HCT116 (cell line): ENCODE measurements around the gene CXCR2. TPM values are rescaled to one million over a fixed set of nuclear protein-coding genes. Genes with fewer than 3 reads are reported as not detected.

ENCODE experiments used
- ATAC-seq: fragments of 200-7000 bp; cut with Tn5 transposase; 2 replicates; pipeline ENCODE4 v1.9.1; 2020; ENCODE audit warnings: mild to moderate bottlenecking, moderate library complexity
- BruUV-seq: library from RNA; stranded (reverse); fragments of 400-500 nt; replicated peaks from 2 replicates; lab custom pipeline; 2021; lab: Mats Ljungman, UMichigan
- CTCF ChIA-PET: fragments of 300-600 bp; sonication (Branson Sonifier 250); formaldehyde crosslinking; loops from one replicate; lab custom pipeline; 2021; ENCODE audit warnings: antibody characterized with exemption; lab: Charles Lee
- POLR2A ChIA-PET: fragments of 300-600, 350-600 bp; sonication (Branson Sonifier 250); formaldehyde crosslinking; loops from one replicate; lab custom pipeline; 2021; ENCODE audit warnings: antibody characterized with exemption; lab: Charles Lee
- RAD21 ChIA-PET, 2 experiments: fragments of 300-600 bp; sonication (Branson Sonifier 250); formaldehyde crosslinking; loops; one replicate each; lab custom pipeline; 2023; ENCODE audit warnings: low total read pairs in 2 of 2; ENCODE audit not compliant: uncharacterized antibody in 2 of 2, unreplicated experiment in 2 of 2, low non-redundant PET in 1 of 2; lab: Charles Lee
- DNase-seq: peaks from one replicate; pipeline ENCODE4 v3.0.0-alpha.2; 2010; ENCODE audit warnings: low read depth, low spot score
- H2AFZ ChIP-seq: fragments of 200-600 bp; shearing (Covaris generic), sonication (generic); 2 replicates; pipeline ENCODE4 v1.6.1; 2017; ENCODE audit warnings: low read depth, mixed run types, mixed read lengths, antibody characterized with exemption, low read length; ENCODE audit not compliant: poor library complexity, severe bottlenecking
- H3K27ac ChIP-seq: 2 replicates; pipeline ENCODE4 v1.5.1; 2012; ENCODE audit warnings: low read depth, low read length
- H3K27me3 ChIP-seq: fragments of 200-600 bp; sonication (generic); 2 replicates; pipeline ENCODE4 v1.6.1; 2016; ENCODE audit warnings: mixed run types, low read length, mixed read lengths; ENCODE audit not compliant: insufficient read depth
- H3K36me3 ChIP-seq, 2 experiments: fragments of 200-500 bp in 1 of 2; fragments of 200-600 bp in 1 of 2; sonication (Bioruptor generic) in 1 of 2; sonication (generic) in 1 of 2; 2 replicates each; pipeline versions ENCODE4 v1.5.1 to v1.6.1; 2014 to 2016; ENCODE audit warnings: low read length in 2 of 2, inconsistent platforms in 1 of 2, mixed read lengths in 1 of 2, mixed run types in 1 of 2; ENCODE audit not compliant: insufficient read depth in 2 of 2, control insufficient read depth in 1 of 2
- H3K4me1 ChIP-seq, 2 experiments: fragments of 200-600 bp in 1 of 2; sonication (generic) in 1 of 2; 2 replicates each; pipeline versions ENCODE4 v1.5.1 to v1.6.1; 2012 to 2017; ENCODE audit warnings: low read length in 2 of 2, inconsistent platforms in 1 of 2, mild to moderate bottlenecking in 1 of 2, mixed read lengths in 1 of 2, mixed run types in 1 of 2, moderate library complexity in 1 of 2; ENCODE audit not compliant: insufficient read depth in 2 of 2, control insufficient read depth in 1 of 2
- H3K4me2 ChIP-seq: fragments of 200-600 bp; sonication (generic); 2 replicates; pipeline ENCODE4 v1.6.1; 2017; ENCODE audit warnings: mixed run types, low read length, mixed read lengths
- H3K4me3 ChIP-seq, 2 experiments: fragments of 200-600 bp in 1 of 2; sonication (generic) in 1 of 2; replicated peaks in 1 of 2; 2 replicates each; pipeline ENCODE4 v1.5.1; 2011 to 2016; ENCODE audit warnings: low read length in 2 of 2, control low read depth in 1 of 2, low read depth in 1 of 2, mild to moderate bottlenecking in 1 of 2, mixed read lengths in 1 of 2, mixed run types in 1 of 2
- H3K79me2 ChIP-seq: fragments of 200-600 bp; sonication (generic); 2 replicates; pipeline ENCODE4 v1.6.1; 2017; ENCODE audit warnings: mild to moderate bottlenecking, mixed run types, low read length, moderate library complexity, mixed read lengths; ENCODE audit not compliant: insufficient read depth
- H3K9ac ChIP-seq: fragments of 200-600 bp; sonication (generic); 2 replicates; pipeline ENCODE4 v1.6.1; 2016; ENCODE audit warnings: low read length, mixed read lengths
- H3K9me2 ChIP-seq: fragments of 200-600 bp; sonication (generic), shearing (Covaris generic); 2 replicates; pipeline ENCODE4 v1.6.1; 2017; ENCODE audit warnings: mixed run types, mild to moderate bottlenecking, moderate library complexity; ENCODE audit not compliant: insufficient read depth
- H3K9me3 ChIP-seq, 2 experiments: fragments of 200-500 bp in 1 of 2; fragments of 200-600 bp in 1 of 2; sonication (Bioruptor generic) in 1 of 2; sonication (generic) in 1 of 2; 2 replicates each; pipeline ENCODE4 v1.6.1; 2014 to 2017; ENCODE audit warnings: low read length in 2 of 2, mixed read lengths in 2 of 2, inconsistent platforms in 1 of 2, low read depth in 1 of 2, mild to moderate bottlenecking in 1 of 2, mixed run types in 1 of 2, moderate library complexity in 1 of 2; ENCODE audit not compliant: control insufficient read depth in 1 of 2, insufficient read depth in 1 of 2
- H4K20me1 ChIP-seq: fragments of 200-600 bp; sonication (generic), shearing (Covaris generic); 2 replicates; pipeline ENCODE4 v1.6.1; 2017; ENCODE audit warnings: mixed run types, mild to moderate bottlenecking, moderate library complexity; ENCODE audit not compliant: insufficient read depth
- ATF3 ChIP-seq: IDR thresholded peaks from 2 replicates; pipeline ENCODE4 v1.6.1; 2012
- CBX3 ChIP-seq: IDR thresholded peaks from 2 replicates; pipeline ENCODE4 v1.6.1; 2012; ENCODE audit warnings: low read depth
- JUND ChIP-seq: IDR thresholded peaks from 2 replicates; pipeline ENCODE4 v1.6.1; 2012
- POLR2A ChIP-seq: IDR thresholded peaks from 2 replicates; pipeline ENCODE4 v1.7.0; 2011; ENCODE audit warnings: borderline replicate concordance; ENCODE audit not compliant: insufficient read depth, insufficient read length; ENCODE audit errors: extremely low read depth
- POLR2AphosphoS5 ChIP-seq: IDR thresholded peaks from 2 replicates; pipeline ENCODE4 v1.6.1; 2011; ENCODE audit warnings: mild to moderate bottlenecking, low read depth, low read length, moderate library complexity
- RAD21 ChIP-seq: IDR thresholded peaks from 2 replicates; pipeline ENCODE4 v1.6.1; 2012; ENCODE audit warnings: low read depth, mild to moderate bottlenecking
- REST ChIP-seq: IDR thresholded peaks from 2 replicates; pipeline ENCODE4 v1.6.1; 2012; ENCODE audit warnings: low read depth
- SP1 ChIP-seq: IDR thresholded peaks from 2 replicates; pipeline ENCODE4 v1.6.1; 2012; ENCODE audit warnings: low read depth
- TCF7L2 ChIP-seq: IDR thresholded peaks from 2 replicates; pipeline ENCODE4 v1.7.0; 2011; ENCODE audit warnings: borderline replicate concordance, inconsistent platforms; ENCODE audit not compliant: insufficient read depth, insufficient read length; ENCODE audit errors: extremely low read depth
- YY1 ChIP-seq: IDR thresholded peaks from 2 replicates; pipeline ENCODE4 v1.6.1; 2011; ENCODE audit warnings: low read length, low read depth, moderate library complexity, mild to moderate bottlenecking; ENCODE audit not compliant: insufficient replicate concordance; ENCODE audit errors: extremely low read depth
- ZFX ChIP-seq: fragments of 450-650 bp; IDR thresholded peaks from 2 replicates; pipeline ENCODE4 v1.6.1; 2017
- intact Hi-C: fragments of 100-400 bp; cut with micrococcal nuclease; formaldehyde crosslinking; loops from 2 replicates; pipeline ENCODE4 v1.10.0; 2022
- total RNA-seq: library from RNA; stranded (reverse); gene quantifications from one replicate; pipeline ENCODE4 v1.2.1, GENCODE V29; 2021; ENCODE audit not compliant: unreplicated experiment
- TF ChIP-seq, protein P1 (sequence below): IDR thresholded peaks from 2 replicates; pipeline ENCODE4 v1.6.1; 2012
- TF ChIP-seq, protein P2 (sequence below), 3 experiments: fragments of 200-600 bp in 1 of 3; sonication (generic) in 1 of 3; IDR thresholded peaks in 2 of 3; conservative IDR thresholded peaks in 1 of 3; 2 replicates each; pipeline ENCODE4 v1.5.1; 2012 to 2017; ENCODE audit warnings: low read depth in 2 of 3, low read length in 2 of 3, antibody characterized with exemption in 1 of 3, borderline replicate concordance in 1 of 3, control low read depth in 1 of 3, mild to moderate bottlenecking in 1 of 3, mixed read lengths in 1 of 3, mixed run types in 1 of 3, moderate library complexity in 1 of 3; ENCODE audit not compliant: insufficient read depth in 1 of 3

The CXCR2 gene
- total RNA-seq, 1 experiment from 2014 or later = 0.15 TPM

DNA sequence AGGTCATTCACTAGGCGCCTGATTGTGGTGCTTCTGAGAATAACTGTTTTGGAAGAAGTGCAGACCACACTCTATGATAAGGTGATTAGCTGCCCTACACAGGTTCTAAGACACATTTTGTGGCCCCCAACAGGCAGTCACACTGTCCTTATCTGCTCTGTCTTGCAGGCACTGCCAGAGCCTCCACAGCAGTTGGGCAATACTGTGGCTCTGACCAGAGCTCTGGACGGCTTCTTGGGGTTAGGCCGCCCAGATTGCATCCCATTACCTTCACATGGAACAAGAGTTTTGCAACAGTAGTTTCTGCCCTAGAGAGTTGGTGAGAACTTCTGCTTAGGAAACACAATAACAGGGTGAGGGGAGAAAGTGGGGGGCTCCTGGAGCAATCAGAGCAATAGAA, 34.1 kb upstream of the CXCR2 start:
- ATAC-seq = no peak
- H3K27me3 ChIP-seq = no peaks in the 10 kb centered on the region
- no peak overlapping the region for H3K4me2 ChIP-seq
- no peak overlapping the region for H3K9ac ChIP-seq
- no peaks in the 10 kb centered on the region for H3K9me3 ChIP-seq
- DNase-seq = no peak
- no peak for TF ChIP-seq POLR2A
- TF ChIP-seq, protein P1, sequence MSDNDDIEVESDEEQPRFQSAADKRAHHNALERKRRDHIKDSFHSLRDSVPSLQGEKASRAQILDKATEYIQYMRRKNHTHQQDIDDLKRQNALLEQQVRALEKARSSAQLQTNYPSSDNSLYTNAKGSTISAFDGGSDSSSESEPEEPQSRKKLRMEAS = no peak
- no peak for TF ChIP-seq JUND
- no peak for TF ChIP-seq TCF7L2
- TF ChIP-seq, all 23 proteins: peak for 0
- no peaks in the 10 kb centered on the region for H3K9me2 ChIP-seq
- intact Hi-C loops = no loop called here
- ChIA-PET POLR2A (no interaction called here), CTCF (no interaction called here), RAD21 (no interaction called here)
- H3K4me3 ChIP-seq = no peak overlapping the region
- no peaks in the 10 kb centered on the region for H3K79me2 ChIP-seq
- H3K36me3 ChIP-seq = no peaks in the 10 kb centered on the region
- no peak overlapping the region for H2AFZ ChIP-seq
- no peaks in the 10 kb centered on the region for H4K20me1 ChIP-seq
- no peaks in the 10 kb centered on the region for H3K4me1 ChIP-seq
- H3K27ac ChIP-seq = no peak overlapping the region
- no TSS peak for BruUV-seq

- Histone ChIP-seq H3K27me3 (no peaks in the 10 kb centered on the region), H3K36me3 (no peaks in the 10 kb centered on the region), H3K9ac (no peak overlapping the region), H3K4me3 (no peak overlapping the region), H3K79me2 (no peaks in the 10 kb centered on the region), H3K27ac (no peak overlapping the region), H3K4me2 (no peak overlapping the region), H3K9me2 (no peaks in the 10 kb centered on the region), H3K4me1 (no peaks in the 10 kb centered on the region), H3K9me3 (no peaks in the 10 kb centered on the region), H2AFZ (no peak overlapping the region), H4K20me1 (no peaks in the 10 kb centered on the region)
- intact Hi-C loops = no loop called here
- ATAC-seq (0 out of 2 replicates have a peak, but pooled peaks have one; percentile 50), DNase-seq (no peak)
- ChIA-PET POLR2A (no interaction called here), RAD21 (no interaction called here), CTCF (interaction anchor here (0.7 to 1.6 kb wide), 2 partner anchors 15 to 20 kb away, joined by 4 read pairs; no protein-coding TSS in a partner anchor)
- BruUV-seq = no TSS peak
- TF ChIP-seq CBX3 = no peak
- TF ChIP-seq RAD21 = peak; percentile 43
- no peak for TF ChIP-seq YY1
- no peak for TF ChIP-seq SP1
- no peak for TF ChIP-seq JUND
- no peak for TF ChIP-seq TCF7L2
- TF ChIP-seq ZFX = no peak
- no peak for TF ChIP-seq ATF3
- TF ChIP-seq, protein P2, sequence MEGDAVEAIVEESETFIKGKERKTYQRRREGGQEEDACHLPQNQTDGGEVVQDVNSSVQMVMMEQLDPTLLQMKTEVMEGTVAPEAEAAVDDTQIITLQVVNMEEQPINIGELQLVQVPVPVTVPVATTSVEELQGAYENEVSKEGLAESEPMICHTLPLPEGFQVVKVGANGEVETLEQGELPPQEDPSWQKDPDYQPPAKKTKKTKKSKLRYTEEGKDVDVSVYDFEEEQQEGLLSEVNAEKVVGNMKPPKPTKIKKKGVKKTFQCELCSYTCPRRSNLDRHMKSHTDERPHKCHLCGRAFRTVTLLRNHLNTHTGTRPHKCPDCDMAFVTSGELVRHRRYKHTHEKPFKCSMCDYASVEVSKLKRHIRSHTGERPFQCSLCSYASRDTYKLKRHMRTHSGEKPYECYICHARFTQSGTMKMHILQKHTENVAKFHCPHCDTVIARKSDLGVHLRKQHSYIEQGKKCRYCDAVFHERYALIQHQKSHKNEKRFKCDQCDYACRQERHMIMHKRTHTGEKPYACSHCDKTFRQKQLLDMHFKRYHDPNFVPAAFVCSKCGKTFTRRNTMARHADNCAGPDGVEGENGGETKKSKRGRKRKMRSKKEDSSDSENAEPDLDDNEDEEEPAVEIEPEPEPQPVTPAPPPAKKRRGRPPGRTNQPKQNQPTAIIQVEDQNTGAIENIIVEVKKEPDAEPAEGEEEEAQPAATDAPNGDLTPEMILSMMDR (IDR thresholded peaks at IDR 0.05 in 2 of 3, conservative IDR thresholded peaks at IDR 0.05 in 1 of 3; ENCODE audit: borderline replicate concordance in 1 of 3, insufficient read depth in 1 of 3, low read depth in 2 of 3, low read length in 2 of 3) = peak; percentile 27 to 46 (median 46); a peak in 4 of 6 replicates
- no peak for TF ChIP-seq POLR2AphosphoS5
- no peak for TF ChIP-seq REST
These were observed 31.9 kb upstream of the CXCR2 start for GRCh38 chr2:218093879-218094278.
